OCI-LY3 (cell line): ENCODE measurements around the gene TNK2.

Experiments used
- H2AFZ ChIP-seq: fragments of 200-600, 300-600 bp; shearing (Covaris generic); 2 replicates; pipeline ENCODE4 v1.6.0; 2014; ENCODE audit warnings: antibody characterized with exemption, low read depth, low read length
- H3K27ac ChIP-seq: fragments of 200-600, 300-600 bp; sonication (generic); 2 replicates; pipeline ENCODE4 v1.5.1; 2014; ENCODE audit warnings: mild to moderate bottlenecking, low read length, moderate library complexity, mixed read lengths
- H3K27me3 ChIP-seq: fragments of 200-600, 300-600 bp; sonication (generic); 2 replicates; pipeline ENCODE4 v1.6.1; 2014; ENCODE audit warnings: low read depth, low read length, mixed read lengths
- H3K36me3 ChIP-seq: fragments of 200-600, 300-600 bp; sonication (generic); replicated peaks from 2 replicates; pipeline ENCODE3; 2014; ENCODE audit warnings: low read depth, low read length, mixed read lengths
- H3K4me1 ChIP-seq: fragments of 300-600, 200-600 bp; sonication (generic); 2 replicates; pipeline ENCODE4 v1.6.1; 2014; ENCODE audit warnings: low read length, mixed read lengths
- H3K4me2 ChIP-seq: fragments of 200-600, 300-600 bp; sonication (generic); 2 replicates; pipeline ENCODE4 v1.6.1; 2014; ENCODE audit warnings: low read length, mixed read lengths
- H3K4me3 ChIP-seq: fragments of 300-600, 200-600 bp; sonication (generic); 2 replicates; pipeline ENCODE4 v1.5.1; 2014; ENCODE audit warnings: antibody characterized with exemption, mild to moderate bottlenecking, low read length, moderate library complexity
- H3K79me2 ChIP-seq: fragments of 300-600, 200-600 bp; shearing (Covaris generic); 2 replicates; pipeline ENCODE4 v1.6.1; 2014; ENCODE audit warnings: mild to moderate bottlenecking, low read length, mixed read lengths
- H3K9ac ChIP-seq: fragments of 300-600, 200-600 bp; shearing (Covaris generic); 2 replicates; pipeline ENCODE4 v1.6.0; 2014; ENCODE audit warnings: mild to moderate bottlenecking, low read length, moderate library complexity
- H3K9me3 ChIP-seq: fragments of 200-600, 300-600 bp; shearing (Covaris generic); 2 replicates; pipeline ENCODE4 v1.6.1; 2014; ENCODE audit warnings: low read length, mixed read lengths; ENCODE audit not compliant: insufficient read depth
- H4K20me1 ChIP-seq: fragments of 200-600, 300-600 bp; sonication (generic); 2 replicates; pipeline ENCODE4 v1.6.1; 2016; ENCODE audit warnings: low read length, mixed read lengths; ENCODE audit not compliant: insufficient read depth
- EZH2phosphoT487 ChIP-seq: fragments of 200-600 bp; shearing (Covaris generic); IDR thresholded peaks from 2 replicates; pipeline ENCODE4 v1.6.1; 2018; ENCODE audit warnings: antibody characterized with exemption, mixed run types, low read depth
- TF ChIP-seq, protein P1 (sequence below): fragments of 200-600, 300-600 bp; sonication (generic); IDR thresholded peaks from 2 replicates; pipeline ENCODE4 v1.5.1; 2014; ENCODE audit warnings: antibody characterized with exemption, low read length, low read depth

TNK2 gene

DNA sequence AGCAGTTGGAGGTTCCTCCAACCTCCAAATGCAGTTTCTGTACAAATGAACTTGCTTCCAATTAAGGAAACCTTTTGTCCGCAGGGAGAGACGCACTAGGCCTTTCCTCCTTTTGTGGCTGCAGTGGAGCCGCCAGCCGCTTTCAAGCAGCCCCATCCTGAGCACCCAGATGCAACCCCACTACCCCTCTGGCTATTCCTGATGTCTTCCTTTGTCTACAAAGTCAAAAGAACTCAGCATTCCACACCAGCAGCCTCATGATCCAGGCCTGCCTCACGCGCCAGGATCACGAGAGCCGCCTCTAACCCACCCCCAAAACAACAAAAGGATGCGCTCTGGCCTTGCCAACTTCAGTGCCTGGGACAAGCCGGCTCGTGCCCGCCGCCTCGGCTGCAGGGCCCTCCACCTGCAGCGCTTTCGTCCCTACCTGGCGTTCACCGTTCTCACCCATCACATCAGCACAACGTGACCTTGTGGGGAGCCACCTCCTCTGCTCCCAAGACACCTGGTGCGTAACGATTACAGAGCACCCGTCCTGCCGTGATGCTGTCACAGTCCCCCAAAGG is 48.4 kb downstream of the TNK2 start:
- Histone ChIP-seq H3K9me3 (no peaks in the 10 kb centered on the region), H3K4me3 (peak overlapping the region; percentile 76), H4K20me1 (no peaks in the 10 kb centered on the region), H3K27me3 (no peaks in the 10 kb centered on the region), H3K9ac (peak overlapping the region; percentile 29; the same call in 1 of the 2 replicates), H3K27ac (no peak overlapping the region), H3K79me2 (no peaks in the 10 kb centered on the region), H3K36me3 (no peaks in the 10 kb centered on the region), H3K4me2 (peak overlapping the region; percentile 93), H3K4me1 (0 out of 2 replicates have a peak, but pooled peaks cover 6% of the 10 kb centered on the region), H2AFZ (peak overlapping the region; percentile 85; the same call in 1 of the 2 replicates)
- no peak for TF ChIP-seq EZH2phosphoT487
- TF ChIP-seq, protein P1, sequence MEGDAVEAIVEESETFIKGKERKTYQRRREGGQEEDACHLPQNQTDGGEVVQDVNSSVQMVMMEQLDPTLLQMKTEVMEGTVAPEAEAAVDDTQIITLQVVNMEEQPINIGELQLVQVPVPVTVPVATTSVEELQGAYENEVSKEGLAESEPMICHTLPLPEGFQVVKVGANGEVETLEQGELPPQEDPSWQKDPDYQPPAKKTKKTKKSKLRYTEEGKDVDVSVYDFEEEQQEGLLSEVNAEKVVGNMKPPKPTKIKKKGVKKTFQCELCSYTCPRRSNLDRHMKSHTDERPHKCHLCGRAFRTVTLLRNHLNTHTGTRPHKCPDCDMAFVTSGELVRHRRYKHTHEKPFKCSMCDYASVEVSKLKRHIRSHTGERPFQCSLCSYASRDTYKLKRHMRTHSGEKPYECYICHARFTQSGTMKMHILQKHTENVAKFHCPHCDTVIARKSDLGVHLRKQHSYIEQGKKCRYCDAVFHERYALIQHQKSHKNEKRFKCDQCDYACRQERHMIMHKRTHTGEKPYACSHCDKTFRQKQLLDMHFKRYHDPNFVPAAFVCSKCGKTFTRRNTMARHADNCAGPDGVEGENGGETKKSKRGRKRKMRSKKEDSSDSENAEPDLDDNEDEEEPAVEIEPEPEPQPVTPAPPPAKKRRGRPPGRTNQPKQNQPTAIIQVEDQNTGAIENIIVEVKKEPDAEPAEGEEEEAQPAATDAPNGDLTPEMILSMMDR, result no peak

DNA sequence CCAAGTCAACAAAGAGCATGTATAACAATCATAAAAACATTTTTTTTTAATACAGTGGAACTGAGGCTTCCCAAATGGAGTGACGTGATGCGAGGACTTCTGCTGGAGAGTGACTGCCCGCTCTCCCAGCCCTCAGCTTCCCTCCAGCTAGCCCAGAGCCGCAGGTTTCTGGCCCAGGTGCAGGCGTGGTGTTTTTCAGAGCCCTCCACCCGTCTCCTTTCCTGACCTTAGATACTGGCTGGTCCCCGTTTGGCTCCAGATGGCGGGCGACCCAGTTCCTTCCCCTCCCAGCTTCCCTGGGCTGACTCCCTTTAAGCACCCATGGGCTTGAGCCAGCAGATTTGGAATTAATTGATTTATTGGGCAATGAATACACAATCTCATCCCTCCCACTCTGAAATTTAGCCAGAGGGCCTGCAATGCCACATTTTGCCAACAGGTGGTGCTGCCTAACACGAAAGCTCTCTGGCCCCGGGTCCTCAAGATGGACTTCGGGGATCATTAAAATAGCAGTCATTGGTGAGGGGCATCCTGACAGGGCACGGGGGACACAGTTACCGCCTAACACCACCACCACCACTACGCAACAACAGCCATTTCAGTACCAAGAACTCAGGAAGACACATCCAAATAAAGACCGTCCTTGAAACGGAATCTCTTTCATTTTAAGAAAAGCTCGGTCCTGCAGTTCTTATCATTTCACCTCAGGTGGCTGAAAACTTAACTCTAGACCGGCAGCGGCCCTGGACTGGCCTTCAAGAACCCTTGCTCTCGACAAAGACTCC is 49.1 kb downstream of the TNK2 start:
- Histone ChIP-seq H3K27ac (no peak overlapping the region), H3K36me3 (no peaks in the 10 kb centered on the region), H3K4me1 (0 out of 2 replicates have a peak, but pooled peaks cover 6% of the 10 kb centered on the region), H3K9me3 (no peaks in the 10 kb centered on the region), H3K9ac (peak overlapping the region; percentile 29; the same call in 1 of the 2 replicates), H3K4me2 (peak overlapping the region; percentile 93), H4K20me1 (no peaks in the 10 kb centered on the region), H3K4me3 (peak overlapping the region; percentile 76), H2AFZ (peak overlapping the region; percentile 85), H3K79me2 (no peaks in the 10 kb centered on the region), H3K27me3 (no peaks in the 10 kb centered on the region)
- no peak for TF ChIP-seq EZH2phosphoT487
- TF ChIP-seq, protein P1, result peak; percentile 94

- no peaks in the 10 kb centered on the region for H3K36me3 ChIP-seq
- H3K79me2 ChIP-seq, result no peaks in the 10 kb centered on the region
- 0 out of 2 replicates have a peak, but pooled peaks cover 6% of the 10 kb centered on the region for H3K4me1 ChIP-seq
- no peaks in the 10 kb centered on the region for H4K20me1 ChIP-seq
- H3K9ac ChIP-seq, result no peak overlapping the region
- no peak overlapping the region for H3K4me2 ChIP-seq
- TF ChIP-seq, protein P1, result no peak
- no peak for TF ChIP-seq EZH2phosphoT487
- no peak overlapping the region for H3K4me3 ChIP-seq
- H3K27ac ChIP-seq, result no peak overlapping the region
- H2AFZ ChIP-seq, result no peak overlapping the region
- no peaks in the 10 kb centered on the region; the same call in 1 of the 2 replicates for H3K27me3 ChIP-seq
- no peaks in the 10 kb centered on the region for H3K9me3 ChIP-seq
Measured at GRCh38 chr3:195856410-195857084, 51.8 kb downstream of the TNK2 start.
